Measurements from ENCODE around the gene EPS8.

Gene EPS8

DNA sequence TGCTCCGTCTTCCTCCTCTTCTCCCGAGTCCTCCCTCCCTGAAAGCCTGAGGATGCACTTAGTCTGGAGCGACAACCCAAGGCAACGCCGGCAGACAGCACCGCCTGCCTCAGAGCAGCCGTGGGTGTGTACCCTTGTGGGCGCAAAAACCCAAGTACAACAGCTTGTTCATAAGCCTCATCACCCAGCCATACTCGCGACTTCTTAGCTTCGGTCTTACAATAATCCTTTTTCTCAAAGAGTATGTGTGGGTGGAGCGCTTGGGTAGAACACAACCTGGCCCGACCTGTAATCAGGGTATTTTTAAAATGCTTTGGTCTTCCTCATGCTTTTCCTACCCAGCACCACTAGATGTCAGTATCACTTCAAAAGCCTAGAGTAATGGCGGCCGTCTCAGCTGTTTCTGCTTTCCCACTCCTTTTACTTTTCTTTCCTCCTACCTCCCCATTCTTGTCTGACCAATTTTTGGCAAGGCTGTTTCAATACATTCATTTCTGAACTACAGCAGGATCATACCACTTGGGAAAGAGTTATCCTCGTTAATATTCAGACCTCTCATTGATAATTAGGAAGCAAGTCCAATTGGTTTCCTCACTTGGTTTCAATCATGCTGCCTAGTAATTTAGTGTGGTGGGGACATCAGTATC lies 198.9 kb downstream of the EPS8 start:
- 0 out of 2 replicates have a peak, but pooled peaks cover 1% of the 10 kb centered on the region for H3K4me1 ChIP-seq (ENCODE audit: control insufficient read depth, insufficient read depth, low read length)
- no peak overlapping the region for H3K27ac ChIP-seq (ENCODE audit: low read length)
- peak; percentile 52 for DNase-seq (ENCODE audit: low read depth, low spot score)
- WGBS (ENCODE audit: insufficient coverage, insufficient read length) = no CpG with 5 or more reads among the region's 16 CpGs
- no peaks in the 10 kb centered on the region for H3K36me3 ChIP-seq (ENCODE audit: control insufficient read depth, insufficient read depth, low read length)
- H3K4me3 ChIP-seq (ENCODE audit: low read length) = no peak overlapping the region
- no peaks in the 10 kb centered on the region for H3K27me3 ChIP-seq (ENCODE audit: control insufficient read depth, insufficient read depth, low read length)
- no peaks in the 10 kb centered on the region for H3K9me3 ChIP-seq (ENCODE audit: control insufficient read depth, insufficient read depth, low read length)

DNA sequence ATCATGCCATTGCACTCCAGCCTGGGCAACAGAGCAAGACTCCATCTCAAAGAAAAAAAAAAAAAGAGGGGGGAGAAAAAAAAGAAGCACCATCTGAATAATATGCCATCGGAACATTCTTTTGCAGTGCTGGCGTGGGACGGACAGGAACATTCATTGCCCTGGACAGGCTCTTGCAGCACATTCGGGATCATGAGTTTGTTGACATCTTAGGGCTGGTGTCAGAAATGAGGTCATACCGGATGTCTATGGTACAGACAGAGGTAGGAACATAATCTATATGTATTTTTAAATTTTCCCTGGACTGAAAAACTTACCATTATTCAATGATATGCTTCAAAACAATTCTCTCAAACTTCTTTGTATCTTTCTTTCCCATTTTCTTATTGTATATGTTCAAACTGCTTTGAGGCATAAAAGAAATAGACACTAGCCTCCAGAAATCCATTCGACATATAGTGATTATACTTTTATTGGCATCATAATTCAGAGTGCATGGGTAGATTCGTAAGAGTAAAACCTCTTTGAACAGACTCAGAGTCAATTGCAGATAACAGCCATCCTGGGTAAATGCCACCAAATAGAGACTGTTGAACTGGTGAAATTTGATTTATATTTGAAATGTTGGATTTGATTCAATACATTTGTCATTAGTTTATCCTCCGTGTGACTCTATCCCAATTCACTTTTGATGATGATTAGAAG lies 199.7 kb downstream of the EPS8 start:
- no CpG with 5 or more reads among the region's 8 CpGs for WGBS (ENCODE audit: insufficient coverage, insufficient read length)
- no peak for DNase-seq (ENCODE audit: low read depth, low spot score)
- no peaks in the 10 kb centered on the region for H3K36me3 ChIP-seq (ENCODE audit: control insufficient read depth, insufficient read depth, low read length)
- no peaks in the 10 kb centered on the region for H3K9me3 ChIP-seq (ENCODE audit: control insufficient read depth, insufficient read depth, low read length)
- H3K4me1 ChIP-seq (ENCODE audit: control insufficient read depth, insufficient read depth, low read length) = 0 out of 2 replicates have a peak, but pooled peaks cover 1% of the 10 kb centered on the region
- H3K27me3 ChIP-seq (ENCODE audit: control insufficient read depth, insufficient read depth, low read length) = no peaks in the 10 kb centered on the region
- no peak overlapping the region for H3K27ac ChIP-seq (ENCODE audit: low read length)
- H3K4me3 ChIP-seq (ENCODE audit: low read length) = no peak overlapping the region

DNA sequence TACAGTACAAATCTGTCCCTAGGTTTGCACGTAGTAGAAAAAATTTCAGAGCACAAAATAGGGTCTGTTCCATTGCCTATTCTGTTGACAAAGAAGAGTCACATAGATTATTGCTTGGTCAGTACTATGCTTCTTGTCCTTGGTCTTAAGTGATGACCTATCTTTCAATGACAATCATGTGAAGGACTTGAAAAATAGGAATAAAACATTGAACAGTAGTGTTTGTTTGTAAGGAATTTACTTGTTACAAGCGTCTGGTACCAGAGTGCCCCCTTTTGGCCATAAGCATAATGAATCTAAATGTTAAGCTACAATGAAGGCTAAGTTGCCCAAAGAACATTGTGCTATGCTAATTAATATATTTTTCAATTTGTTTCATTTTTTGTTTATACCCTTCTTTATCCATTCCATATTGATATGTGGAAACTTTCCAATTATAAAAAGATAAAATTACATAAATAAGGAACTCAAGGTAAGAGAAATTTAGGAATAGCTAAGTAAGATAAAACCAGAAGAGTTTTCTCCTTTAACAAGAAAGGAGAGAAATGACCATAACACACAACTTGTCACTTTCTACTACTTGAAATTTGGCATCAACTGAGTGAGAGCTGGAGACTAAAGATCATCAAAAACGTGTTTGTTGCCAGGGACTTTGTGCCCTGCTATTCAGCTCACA lies 204.7 kb downstream of the EPS8 start:
- Histone ChIP-seq H3K4me1 (ENCODE audit: control insufficient read depth, insufficient read depth, low read length) (no peaks in the 10 kb centered on the region), H3K4me3 (ENCODE audit: low read length) (no peak overlapping the region), H3K27ac (ENCODE audit: low read length) (no peak overlapping the region), H3K9me3 (ENCODE audit: control insufficient read depth, insufficient read depth, low read length) (no peaks in the 10 kb centered on the region), H3K27me3 (ENCODE audit: control insufficient read depth, insufficient read depth, low read length) (no peaks in the 10 kb centered on the region), H3K36me3 (ENCODE audit: control insufficient read depth, insufficient read depth, low read length) (no peaks in the 10 kb centered on the region)
- no peak for DNase-seq (ENCODE audit: low read depth, low spot score)
- no CpG with 5 or more reads among the region's 3 CpGs for WGBS (ENCODE audit: insufficient coverage, insufficient read length)

DNA sequence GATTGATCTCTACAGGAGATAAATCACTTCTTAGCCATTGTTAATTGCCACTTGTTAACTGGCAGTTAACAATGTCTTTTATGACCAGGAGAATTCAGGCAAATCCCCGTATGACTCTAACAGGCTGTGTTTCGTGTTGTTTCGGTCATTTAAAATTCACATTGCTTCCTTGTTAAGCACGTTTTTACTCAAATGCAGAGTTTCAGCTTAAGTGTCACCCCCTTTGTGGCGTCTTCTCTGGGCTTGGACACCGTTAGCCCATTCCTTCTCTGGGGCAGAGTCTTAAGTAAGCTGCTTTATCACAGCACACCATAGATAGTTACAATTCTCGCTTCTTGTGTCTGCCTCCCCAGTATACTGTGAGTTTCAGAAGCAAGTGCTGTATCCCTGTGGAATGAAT lies 205.4 kb downstream of the EPS8 start:
- H3K4me1 ChIP-seq (ENCODE audit: control insufficient read depth, insufficient read depth, low read length) = no peaks in the 10 kb centered on the region
- DNase-seq (ENCODE audit: low read depth, low spot score) = no peak
- no CpG with 5 or more reads among the region's 7 CpGs for WGBS (ENCODE audit: insufficient coverage, insufficient read length)
- H3K27me3 ChIP-seq (ENCODE audit: control insufficient read depth, insufficient read depth, low read length) = no peaks in the 10 kb centered on the region
- no peak overlapping the region for H3K4me3 ChIP-seq (ENCODE audit: low read length)
- H3K36me3 ChIP-seq (ENCODE audit: control insufficient read depth, insufficient read depth, low read length) = no peaks in the 10 kb centered on the region
- H3K9me3 ChIP-seq (ENCODE audit: control insufficient read depth, insufficient read depth, low read length) = no peaks in the 10 kb centered on the region
- H3K27ac ChIP-seq (ENCODE audit: low read length) = no peak overlapping the region

DNA sequence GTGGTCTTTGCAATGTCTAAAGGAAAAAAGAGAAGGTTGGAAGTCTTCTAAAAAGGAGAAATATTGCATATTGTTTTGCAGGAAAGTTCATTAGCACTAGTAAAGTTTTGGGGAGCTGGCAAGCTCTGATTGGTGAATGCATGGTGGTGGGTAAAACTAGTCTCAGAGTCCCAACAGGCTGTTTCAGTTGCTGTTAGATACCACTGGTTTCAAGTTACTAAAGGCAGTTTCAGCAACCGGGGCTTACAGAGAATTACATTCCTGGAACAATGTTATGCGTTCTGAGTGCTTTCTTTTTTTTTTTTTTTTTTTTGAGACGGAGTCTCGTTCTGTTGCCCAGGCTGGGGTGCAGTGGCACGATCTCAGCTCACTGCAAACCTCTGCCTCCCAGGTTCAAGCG lies 208.2 kb downstream of the EPS8 start:
- H3K4me1 ChIP-seq (ENCODE audit: control insufficient read depth, insufficient read depth, low read length) = no peaks in the 10 kb centered on the region
- WGBS (ENCODE audit: insufficient coverage, insufficient read length) = no CpG with 5 or more reads among the region's 6 CpGs
- H3K27me3 ChIP-seq (ENCODE audit: control insufficient read depth, insufficient read depth, low read length) = no peaks in the 10 kb centered on the region
- no peaks in the 10 kb centered on the region for H3K36me3 ChIP-seq (ENCODE audit: control insufficient read depth, insufficient read depth, low read length)
- no peaks in the 10 kb centered on the region for H3K9me3 ChIP-seq (ENCODE audit: control insufficient read depth, insufficient read depth, low read length)
- H3K27ac ChIP-seq (ENCODE audit: low read length) = no peak overlapping the region
- DNase-seq (ENCODE audit: low read depth, low spot score) = no peak
- no peak overlapping the region for H3K4me3 ChIP-seq (ENCODE audit: low read length)

DNA sequence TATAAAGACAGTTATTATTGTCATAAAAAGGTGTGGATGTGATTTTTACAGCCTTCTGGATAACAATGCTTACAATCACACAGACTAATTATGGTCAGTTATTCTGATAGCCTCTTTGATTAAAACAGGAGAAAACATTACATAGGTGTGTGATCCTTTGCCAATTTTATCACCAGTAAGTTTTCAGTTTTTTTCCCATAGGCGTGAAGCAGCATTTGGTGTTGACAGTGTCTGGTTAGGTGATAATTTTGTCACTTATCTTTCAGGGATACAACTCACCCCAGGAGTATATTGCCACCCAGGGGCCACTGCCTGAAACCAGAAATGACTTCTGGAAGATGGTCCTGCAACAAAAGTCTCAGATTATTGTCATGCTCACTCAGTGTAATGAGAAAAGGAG lies 208.8 kb downstream of the EPS8 start:
- WGBS (ENCODE audit: insufficient coverage, insufficient read length) = no CpG with 5 or more reads among the region's 1 CpG
- H3K9me3 ChIP-seq (ENCODE audit: control insufficient read depth, insufficient read depth, low read length) = no peaks in the 10 kb centered on the region
- H3K4me1 ChIP-seq (ENCODE audit: control insufficient read depth, insufficient read depth, low read length) = no peaks in the 10 kb centered on the region
- no peaks in the 10 kb centered on the region for H3K36me3 ChIP-seq (ENCODE audit: control insufficient read depth, insufficient read depth, low read length)
- H3K27ac ChIP-seq (ENCODE audit: low read length) = no peak overlapping the region
- no peak for DNase-seq (ENCODE audit: low read depth, low spot score)
- H3K4me3 ChIP-seq (ENCODE audit: low read length) = no peak overlapping the region
- H3K27me3 ChIP-seq (ENCODE audit: control insufficient read depth, insufficient read depth, low read length) = no peaks in the 10 kb centered on the region

DNA sequence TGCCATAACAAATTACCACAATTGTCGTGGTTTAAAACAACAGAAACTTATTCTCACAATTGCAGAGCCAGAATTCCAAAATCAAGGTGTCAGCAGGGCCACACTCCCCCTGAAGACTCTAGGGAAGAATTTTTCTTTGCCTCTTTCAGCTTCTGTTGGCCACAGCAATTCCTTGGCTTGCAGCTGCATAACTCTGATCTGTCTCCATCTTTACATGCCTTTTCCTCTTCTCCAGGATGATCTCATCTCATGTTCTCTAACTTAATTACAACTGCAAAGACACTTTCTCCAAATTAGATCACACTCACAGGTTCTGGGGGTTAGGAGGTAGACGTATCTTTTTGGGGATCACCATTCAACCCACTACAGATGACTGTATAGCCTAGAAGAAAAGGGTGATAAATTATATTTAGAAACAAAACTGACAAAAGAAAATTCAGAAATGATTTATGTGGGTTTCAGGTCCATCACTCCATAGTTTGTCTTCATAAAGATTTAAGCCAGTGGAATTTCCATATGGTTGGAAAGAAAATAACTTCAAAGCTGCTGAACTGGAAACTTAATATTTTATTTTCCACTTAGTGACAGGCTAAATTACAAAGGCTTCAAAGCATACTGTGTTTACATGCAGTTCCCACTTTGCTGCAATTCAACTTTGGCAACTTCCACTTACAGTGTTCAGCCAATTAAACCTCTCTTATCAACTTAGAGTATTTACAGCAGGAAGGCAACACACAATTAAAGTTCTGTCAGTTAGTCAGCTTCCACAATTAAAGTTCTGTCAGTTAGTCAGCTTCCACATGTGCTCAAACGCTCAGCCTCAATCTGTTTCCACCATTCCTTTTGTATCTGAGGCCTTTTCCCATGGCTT lies 213.3 kb downstream of the EPS8 start:
- no peak overlapping the region for H3K4me3 ChIP-seq (ENCODE audit: low read length)
- H3K27ac ChIP-seq (ENCODE audit: low read length) = no peak overlapping the region
- H3K4me1 ChIP-seq (ENCODE audit: control insufficient read depth, insufficient read depth, low read length) = no peaks in the 10 kb centered on the region
- no peaks in the 10 kb centered on the region for H3K9me3 ChIP-seq (ENCODE audit: control insufficient read depth, insufficient read depth, low read length)
- WGBS (ENCODE audit: insufficient coverage, insufficient read length) = no CpG with 5 or more reads among the region's 3 CpGs
- DNase-seq (ENCODE audit: low read depth, low spot score) = no peak
- no peaks in the 10 kb centered on the region for H3K27me3 ChIP-seq (ENCODE audit: control insufficient read depth, insufficient read depth, low read length)
- no peaks in the 10 kb centered on the region for H3K36me3 ChIP-seq (ENCODE audit: control insufficient read depth, insufficient read depth, low read length)

DNA sequence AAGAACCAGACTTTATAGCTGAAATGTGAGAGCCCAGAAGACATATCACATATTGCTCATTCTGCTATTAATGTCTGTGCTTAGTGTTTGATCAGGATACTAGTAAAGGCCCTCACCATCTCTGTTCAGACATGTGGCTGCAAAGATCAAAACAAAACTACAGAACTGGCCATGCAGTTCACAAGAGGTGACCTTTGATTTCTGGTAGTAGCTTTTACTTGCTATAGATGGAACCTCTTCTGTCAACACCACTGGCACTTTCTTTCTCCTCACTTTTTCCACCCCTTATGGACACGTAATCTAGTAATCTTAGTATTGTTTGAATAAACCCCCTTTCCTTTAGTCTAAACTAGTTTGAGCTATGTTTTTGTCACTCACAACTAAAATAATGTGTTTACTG lies 214.8 kb downstream of the EPS8 start:
- Histone ChIP-seq H3K27me3 (ENCODE audit: control insufficient read depth, insufficient read depth, low read length) (no peaks in the 10 kb centered on the region), H3K4me3 (ENCODE audit: low read length) (no peak overlapping the region), H3K27ac (ENCODE audit: low read length) (no peak overlapping the region), H3K9me3 (ENCODE audit: control insufficient read depth, insufficient read depth, low read length) (no peaks in the 10 kb centered on the region), H3K4me1 (ENCODE audit: control insufficient read depth, insufficient read depth, low read length) (no peaks in the 10 kb centered on the region), H3K36me3 (ENCODE audit: control insufficient read depth, insufficient read depth, low read length) (no peaks in the 10 kb centered on the region)
- no peak for DNase-seq (ENCODE audit: low read depth, low spot score)
- WGBS (ENCODE audit: insufficient coverage, insufficient read length) = no CpG with 5 or more reads among the region's 1 CpG
